HG03064 (cell line): ENCODE data around the gene MAP3K7CL.

Experiments
- ATAC-seq: cut with Tn5 transposase; IDR thresholded peaks from one replicate; pipeline ENCODE4 v1.9.1; 2021; ENCODE audit warnings: low read depth; ENCODE audit not compliant: unreplicated experiment

The MAP3K7CL gene

GRCh38 chr21:29193901-29194300 lies 63.5 kb downstream of the MAP3K7CL start:
- ATAC-seq = no peak

- no peak for ATAC-seq
These were observed 63.9 kb downstream of the MAP3K7CL start for GRCh38 chr21:29194342-29194741.

- ATAC-seq = no peak
These were observed 64.4 kb downstream of the MAP3K7CL start for GRCh38 chr21:29194847-29195246.

- ATAC-seq = peak; percentile 90
These were observed 65.7 kb downstream of the MAP3K7CL start for GRCh38 chr21:29195981-29196669.

- no peak for ATAC-seq
These were observed 66.3 kb downstream of the MAP3K7CL start for GRCh38 chr21:29196670-29197191.

- no peak for ATAC-seq
These were observed 70.7 kb downstream of the MAP3K7CL start for GRCh38 chr21:29201186-29201585.

- no peak for ATAC-seq
These were observed 74.6 kb downstream of the MAP3K7CL start for GRCh38 chr21:29205009-29205408.

- ATAC-seq = no peak
These were observed 75.5 kb downstream of the MAP3K7CL start for GRCh38 chr21:29205988-29206387.

- ATAC-seq = no peak
These were observed 76.0 kb downstream of the MAP3K7CL start for GRCh38 chr21:29206445-29206844.

- ATAC-seq = no peak
These were observed 76.8 kb downstream of the MAP3K7CL start for GRCh38 chr21:29207201-29207600.

- ATAC-seq = no peak
These were observed 77.7 kb downstream of the MAP3K7CL start for GRCh38 chr21:29208044-29208681.

GRCh38 chr21:29208682-29209059 lies 78.2 kb downstream of the MAP3K7CL start:
- no peak for ATAC-seq

GRCh38 chr21:29209696-29210095 lies 79.3 kb downstream of the MAP3K7CL start:
- no peak for ATAC-seq

- ATAC-seq = no peak
These were observed 80.8 kb downstream of the MAP3K7CL start for GRCh38 chr21:29211205-29211604.

GRCh38 chr21:29212446-29212845 lies 82.0 kb downstream of the MAP3K7CL start:
- no peak for ATAC-seq

GRCh38 chr21:29213513-29214385 lies 83.3 kb downstream of the MAP3K7CL start:
- no peak for ATAC-seq

GRCh38 chr21:29215709-29216108 lies 85.3 kb downstream of the MAP3K7CL start:
- ATAC-seq = no peak

- no peak for ATAC-seq
These were observed 87.4 kb downstream of the MAP3K7CL start for GRCh38 chr21:29217818-29218291.

- ATAC-seq = no peak
These were observed 88.3 kb downstream of the MAP3K7CL start for GRCh38 chr21:29218749-29219148.

- ATAC-seq = no peak
These were observed 88.8 kb downstream of the MAP3K7CL start for GRCh38 chr21:29219165-29219770.
